HG03460 (cell line): ENCODE results near the gene BLID.

Experiments
- ATAC-seq: cut with Tn5 transposase; IDR thresholded peaks from one replicate; pipeline ENCODE4 v1.9.1; 2021; ENCODE audit not compliant: unreplicated experiment

BLID gene

GRCh38 chr11:122085264-122085663 is 30.8 kb downstream of the BLID start:
- no peak for ATAC-seq

GRCh38 chr11:122082205-122082604 is 33.8 kb downstream of the BLID start:
- ATAC-seq: no peak

- ATAC-seq: no peak
Measured at GRCh38 chr11:122081073-122081472, 34.9 kb downstream of the BLID start.

GRCh38 chr11:122077459-122077858 is 38.6 kb downstream of the BLID start:
- no peak for ATAC-seq

GRCh38 chr11:122076512-122077120 is 39.4 kb downstream of the BLID start:
- no peak for ATAC-seq

GRCh38 chr11:122075016-122075415 is 41.0 kb downstream of the BLID start:
- ATAC-seq: no peak

- ATAC-seq: no peak
Measured at GRCh38 chr11:122074022-122074421, 42.0 kb downstream of the BLID start.

- ATAC-seq: no peak
Measured at GRCh38 chr11:122071709-122072202, 44.3 kb downstream of the BLID start.

- no peak for ATAC-seq
Measured at GRCh38 chr11:122069707-122070360, 46.2 kb downstream of the BLID start.

- no peak for ATAC-seq
Measured at GRCh38 chr11:122068837-122069236, 47.2 kb downstream of the BLID start.

- no peak for ATAC-seq
Measured at GRCh38 chr11:122068141-122068540, 47.9 kb downstream of the BLID start.
